AG10803 (cell line): ENCODE results near the gene SASH1.
"Not testable (repeated sequence)": the region's sequence is repeated elsewhere in the genome, so short reads cannot be mapped to it uniquely, and the experiment has no call there.

Source experiments
- DNase-seq: peaks from one replicate; pipeline ENCODE4 v3.0.0; 2010; ENCODE audit warnings: low read depth
- H3K4me3 ChIP-seq: 2 replicates; pipeline ENCODE4 v1.5.1; 2011; ENCODE audit warnings: mild to moderate bottlenecking, low read length, control low read depth
- TF ChIP-seq, protein P1 (sequence below): conservative IDR thresholded peaks from 2 replicates; pipeline ENCODE4 v1.5.1; 2011; ENCODE audit warnings: mild to moderate bottlenecking, low read length, control low read depth, inconsistent platforms

SASH1 gene

DNA sequence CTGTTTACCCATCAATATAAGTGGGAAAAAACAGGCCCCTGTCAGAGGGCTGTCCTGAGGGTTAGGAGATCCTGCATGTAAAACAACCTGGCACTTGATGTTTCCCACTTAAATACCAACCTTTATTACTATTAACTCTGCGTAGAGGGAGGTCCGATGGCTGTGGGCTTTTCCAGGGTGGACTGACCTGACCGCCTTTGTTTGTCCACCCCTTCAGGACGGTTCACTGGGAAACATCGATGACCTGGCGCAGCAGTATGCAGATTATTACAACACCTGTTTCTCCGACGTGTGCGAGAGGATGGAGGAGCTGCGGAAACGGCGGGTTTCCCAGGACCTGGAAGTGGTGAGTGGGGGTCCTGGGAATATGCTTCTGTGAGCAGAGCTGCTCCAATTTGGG, 47.3 kb downstream of the SASH1 start:
- TF ChIP-seq, protein P1, sequence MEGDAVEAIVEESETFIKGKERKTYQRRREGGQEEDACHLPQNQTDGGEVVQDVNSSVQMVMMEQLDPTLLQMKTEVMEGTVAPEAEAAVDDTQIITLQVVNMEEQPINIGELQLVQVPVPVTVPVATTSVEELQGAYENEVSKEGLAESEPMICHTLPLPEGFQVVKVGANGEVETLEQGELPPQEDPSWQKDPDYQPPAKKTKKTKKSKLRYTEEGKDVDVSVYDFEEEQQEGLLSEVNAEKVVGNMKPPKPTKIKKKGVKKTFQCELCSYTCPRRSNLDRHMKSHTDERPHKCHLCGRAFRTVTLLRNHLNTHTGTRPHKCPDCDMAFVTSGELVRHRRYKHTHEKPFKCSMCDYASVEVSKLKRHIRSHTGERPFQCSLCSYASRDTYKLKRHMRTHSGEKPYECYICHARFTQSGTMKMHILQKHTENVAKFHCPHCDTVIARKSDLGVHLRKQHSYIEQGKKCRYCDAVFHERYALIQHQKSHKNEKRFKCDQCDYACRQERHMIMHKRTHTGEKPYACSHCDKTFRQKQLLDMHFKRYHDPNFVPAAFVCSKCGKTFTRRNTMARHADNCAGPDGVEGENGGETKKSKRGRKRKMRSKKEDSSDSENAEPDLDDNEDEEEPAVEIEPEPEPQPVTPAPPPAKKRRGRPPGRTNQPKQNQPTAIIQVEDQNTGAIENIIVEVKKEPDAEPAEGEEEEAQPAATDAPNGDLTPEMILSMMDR: no peak
- no peak overlapping the region for H3K4me3 ChIP-seq
- no peak for DNase-seq

DNA sequence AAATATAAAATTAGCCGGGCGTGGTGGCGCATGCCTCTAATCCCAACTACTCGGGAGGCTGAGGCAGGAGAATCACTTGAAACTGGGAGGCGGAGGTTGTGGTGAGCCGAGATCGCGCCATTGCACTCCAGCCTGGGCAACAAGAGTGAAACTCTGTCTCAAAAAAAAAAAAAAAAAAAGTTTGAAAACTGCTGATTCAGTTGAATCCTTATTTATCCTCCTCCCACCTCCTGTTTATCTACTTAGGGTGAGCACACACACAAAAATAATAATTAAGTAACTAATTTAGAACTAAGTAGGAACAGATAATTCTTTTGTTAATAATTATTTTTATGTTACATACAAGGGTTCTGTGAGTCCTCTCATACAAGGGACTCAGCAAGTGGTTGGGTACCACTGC, 49.5 kb downstream of the SASH1 start:
- not testable (repeated sequence) for DNase-seq, H3K4me3 ChIP-seq

DNA sequence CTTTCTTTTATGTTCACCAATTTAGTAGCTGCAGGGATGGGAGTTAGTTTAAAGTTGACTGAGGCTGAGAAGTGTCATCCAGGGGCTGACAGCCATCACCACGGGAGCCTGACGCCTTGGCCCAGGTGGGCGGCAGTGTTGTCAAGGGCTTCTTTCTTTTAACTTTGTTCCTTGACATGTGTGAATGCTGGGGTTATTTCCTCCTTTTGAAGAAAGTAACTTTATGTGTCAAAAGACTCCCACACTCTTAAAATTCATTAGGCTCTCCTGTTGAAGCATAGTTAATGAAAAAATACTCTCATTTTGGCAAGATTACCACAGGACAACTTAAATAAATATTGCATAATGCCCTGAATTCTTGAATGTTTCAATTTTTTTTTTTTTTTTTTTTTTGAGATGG, 50.0 kb downstream of the SASH1 start:
- DNase-seq: peak; percentile 53
- H3K4me3 ChIP-seq: no peak overlapping the region
- TF ChIP-seq, protein P1: no peak

DNA sequence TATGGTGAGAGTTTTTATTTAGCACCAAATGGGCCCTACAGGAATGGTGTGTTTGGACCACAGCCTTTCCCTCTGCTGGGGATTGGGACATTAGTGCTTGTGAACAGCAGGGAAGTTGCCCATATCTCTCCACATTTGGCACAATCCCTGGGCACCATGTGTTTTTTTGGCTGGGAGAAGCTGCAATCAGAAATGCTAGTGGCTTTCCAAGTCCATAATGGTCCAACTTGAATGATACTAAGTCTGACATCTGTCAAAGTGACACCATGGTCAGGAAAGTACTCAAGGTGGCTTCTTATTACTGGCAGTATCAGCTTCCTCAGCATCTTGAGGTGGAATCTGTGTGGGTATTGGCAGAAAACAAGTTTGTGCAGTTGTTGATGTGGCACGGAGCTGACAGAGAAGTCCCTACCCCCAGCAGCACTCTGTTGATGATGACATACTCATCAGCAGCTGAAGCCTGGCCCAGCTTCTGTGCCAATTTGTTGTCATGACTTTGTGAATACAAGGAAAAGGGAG, 53.0 kb downstream of the SASH1 start:
- TF ChIP-seq, protein P1: no peak
- peak; percentile 84 for DNase-seq
- H3K4me3 ChIP-seq: no peak overlapping the region

DNA sequence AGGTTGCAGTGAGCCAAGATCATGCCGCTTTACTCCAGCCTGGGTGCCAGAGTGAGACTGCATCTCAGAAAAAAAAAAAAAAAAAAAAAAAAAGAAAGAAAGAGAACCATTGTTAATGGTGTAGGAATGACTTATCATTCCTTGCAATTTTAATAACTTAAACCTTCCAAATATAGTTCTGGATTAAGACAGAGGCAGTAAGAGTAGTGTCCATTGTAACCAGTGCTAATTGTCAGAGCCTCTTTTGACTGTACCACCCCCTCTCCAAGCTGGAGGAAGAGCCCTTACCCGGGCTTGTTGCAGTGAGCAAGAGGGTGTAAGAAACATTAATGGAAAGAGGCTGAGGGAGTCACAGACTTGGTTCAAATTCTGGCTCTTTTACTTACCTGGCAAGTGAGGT, 53.8 kb downstream of the SASH1 start:
- H3K4me3 ChIP-seq: no peak overlapping the region
- DNase-seq: no peak
- TF ChIP-seq, protein P1: no peak

DNA sequence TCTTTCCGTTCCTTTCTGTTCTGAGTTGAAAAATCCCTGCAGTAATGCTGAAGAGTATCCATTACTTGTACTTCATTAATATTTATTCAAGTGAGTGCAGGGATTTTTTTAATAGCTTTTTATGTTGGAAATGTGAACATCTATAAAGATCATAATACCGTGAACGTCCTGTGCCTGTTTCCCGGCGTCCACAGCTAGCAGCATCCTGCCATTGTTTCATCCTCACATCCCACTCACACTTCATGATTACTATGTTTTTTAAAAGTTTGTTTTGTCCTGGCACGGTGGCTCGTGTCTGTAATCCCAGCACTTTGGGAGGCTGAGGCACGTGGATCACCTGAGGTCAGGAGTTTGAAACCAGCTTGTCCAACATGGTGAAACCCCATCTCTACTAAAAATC, 54.3 kb downstream of the SASH1 start:
- DNase-seq: no peak
- no peak overlapping the region for H3K4me3 ChIP-seq
- TF ChIP-seq, protein P1: no peak

DNA sequence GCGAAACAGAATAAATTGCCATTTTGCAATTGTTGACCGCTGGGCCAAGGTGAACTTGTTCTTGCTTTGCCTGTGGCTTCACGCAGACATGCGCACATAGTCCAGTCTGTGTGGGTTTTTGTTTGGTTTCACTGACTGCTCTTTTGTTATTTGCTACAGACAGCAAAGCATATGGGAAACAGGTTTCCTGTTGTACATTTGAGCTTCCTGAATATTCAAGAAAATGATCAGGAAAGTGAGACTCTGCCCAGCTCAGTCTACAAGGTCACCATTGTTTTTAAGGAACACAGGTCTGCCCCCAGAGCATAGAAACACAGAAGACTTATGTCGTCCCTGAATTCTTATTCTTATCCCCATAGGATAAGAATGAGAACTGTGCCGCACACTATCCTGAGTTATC, 55.6 kb downstream of the SASH1 start:
- DNase-seq: no peak
- H3K4me3 ChIP-seq: no peak overlapping the region
- TF ChIP-seq, protein P1: no peak

DNA sequence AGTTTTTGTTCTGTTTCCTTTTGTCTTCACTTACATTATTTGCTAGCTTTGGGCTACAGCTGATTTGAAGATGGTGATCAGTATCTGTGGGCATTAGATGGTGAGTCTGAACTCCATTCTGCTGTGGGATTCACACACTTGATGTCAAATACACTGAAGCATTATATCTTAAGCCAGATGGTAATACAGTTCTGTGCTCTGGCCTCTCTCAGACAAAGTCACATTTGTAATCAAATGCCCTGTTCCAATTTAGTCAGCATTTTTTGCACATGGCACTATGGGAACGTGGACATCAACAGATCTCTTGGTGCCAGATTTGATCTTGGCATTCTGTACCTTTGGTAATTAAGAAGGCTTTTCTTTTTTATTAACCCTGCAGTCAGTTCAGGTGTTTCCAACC, 56.0 kb downstream of the SASH1 start:
- DNase-seq: no peak
- no peak overlapping the region for H3K4me3 ChIP-seq
- TF ChIP-seq, protein P1: no peak
